BE2C (cell line): Measurements from ENCODE around the gene DDC.

Experiments
- DNase-seq: peaks from one replicate; pipeline ENCODE4 v3.0.0-alpha.2; 2020
- H3K27me3 ChIP-seq: fragments of 250-450 bp; sonication (Bioruptor Pico); 2 replicates; pipeline ENCODE4 v1.5.1; 2020; ENCODE audit warnings: mild to moderate bottlenecking
- H3K36me3 ChIP-seq: fragments of 250-450 bp; sonication (Bioruptor Pico); 2 replicates; pipeline ENCODE4 v1.5.1; 2020; ENCODE audit warnings: mild to moderate bottlenecking
- H3K4me1 ChIP-seq: fragments of 250-450 bp; sonication (Bioruptor Pico); 2 replicates; pipeline ENCODE4 v1.5.1; 2020
- H3K4me3 ChIP-seq: 2 replicates; pipeline ENCODE4 v1.5.1; 2011; ENCODE audit warnings: low read depth, low read length
- H3K9me3 ChIP-seq: fragments of 250-450 bp; sonication (Bioruptor Pico); 2 replicates; pipeline ENCODE4 v1.5.1; 2020
- CTCF ChIP-seq: IDR thresholded peaks from 2 replicates; pipeline ENCODE4 v1.5.1; 2012; ENCODE audit warnings: mild to moderate bottlenecking, low read depth, low read length

DDC gene

GRCh38 chr7:50565977-50566376 is 772 bp upstream of the DDC start:
- Histone ChIP-seq H3K4me3 (no peak overlapping the region), H3K36me3 (no peaks in the 10 kb centered on the region), H3K27me3 (no peaks in the 10 kb centered on the region), H3K4me1 (peaks cover 18% of the 10 kb centered on the region), H3K9me3 (no peaks in the 10 kb centered on the region)
- DNase-seq, result no peak
- TF ChIP-seq CTCF, result no peak

- H3K36me3 ChIP-seq, result no peaks in the 10 kb centered on the region
- H3K9me3 ChIP-seq, result no peaks in the 10 kb centered on the region
- DNase-seq, result no peak
- TF ChIP-seq CTCF, result no peak
- peaks cover 18% of the 10 kb centered on the region for H3K4me1 ChIP-seq
- H3K27me3 ChIP-seq, result no peaks in the 10 kb centered on the region
- H3K4me3 ChIP-seq, result no peak overlapping the region
Measured at GRCh38 chr7:50565559-50565916, 333 bp upstream of the DDC start.

- no peaks in the 10 kb centered on the region for H3K36me3 ChIP-seq
- TF ChIP-seq CTCF, result no peak
- DNase-seq, result no peak
- H3K9me3 ChIP-seq, result no peaks in the 10 kb centered on the region
- no peak overlapping the region for H3K4me3 ChIP-seq
- H3K4me1 ChIP-seq, result peaks cover 18% of the 10 kb centered on the region
- no peaks in the 10 kb centered on the region for H3K27me3 ChIP-seq
Measured at GRCh38 chr7:50564171-50564570, 1.0 kb downstream of the DDC start.

- peak; percentile 55 for DNase-seq
Measured at GRCh38 chr7:50562136-50562535, 3.1 kb downstream of the DDC start.

GRCh38 chr7:50560865-50561351 is 4.3 kb downstream of the DDC start:
- H3K4me3 ChIP-seq, result peak overlapping the region; percentile 88
- TF ChIP-seq CTCF, result peak; percentile 35
- peak; percentile 98 for DNase-seq
- H3K4me1 ChIP-seq, result peaks cover 13% of the 10 kb centered on the region
- peaks cover 16% of the 10 kb centered on the region for H3K36me3 ChIP-seq
- H3K9me3 ChIP-seq, result no peaks in the 10 kb centered on the region
- H3K27me3 ChIP-seq, result no peaks in the 10 kb centered on the region

More at GRCh38 chr7:50562136-50562535, 3.1 kb downstream of the DDC start:
- Histone ChIP-seq H3K4me3 (no peak overlapping the region), H3K4me1 (peaks cover 13% of the 10 kb centered on the region), H3K36me3 (peaks cover 4% of the 10 kb centered on the region), H3K9me3 (no peaks in the 10 kb centered on the region), H3K27me3 (no peaks in the 10 kb centered on the region)
- peak; percentile 40 for TF ChIP-seq CTCF

- Histone ChIP-seq H3K9me3 (no peaks in the 10 kb centered on the region), H3K4me3 (peak overlapping the region; percentile 88), H3K4me1 (peaks cover 14% of the 10 kb centered on the region), H3K36me3 (peaks cover 27% of the 10 kb centered on the region), H3K27me3 (no peaks in the 10 kb centered on the region)
- no peak for DNase-seq
- no peak for TF ChIP-seq CTCF
Measured at GRCh38 chr7:50559881-50560280, 5.3 kb downstream of the DDC start.
